ENCODE results near the gene SGCG.

SGCG gene

GRCh38 chr13:23347601-23348000, 166.8 kb downstream of the SGCG start:
- no peak overlapping the region for H3K4me3 ChIP-seq (ENCODE audit: low read depth, low read length)
- DNase-seq (ENCODE audit: low read depth, low spot score): no peak
- in situ Hi-C loops (cut with HindIII; ENCODE audit: low sequenced_read_pairs): no loop called here
- TF ChIP-seq CTCF (IDR thresholded peaks at IDR 0.05; ENCODE audit: low read depth, low read length): no peak

- no peak for TF ChIP-seq CTCF (IDR thresholded peaks at IDR 0.05; ENCODE audit: low read depth, low read length)
- DNase-seq (ENCODE audit: low read depth, low spot score): no peak
- in situ Hi-C loops (cut with HindIII; ENCODE audit: low sequenced_read_pairs): no loop called here
- no peak overlapping the region for H3K4me3 ChIP-seq (ENCODE audit: low read depth, low read length)
Measured at GRCh38 chr13:23348262-23349127, 167.7 kb downstream of the SGCG start.

GRCh38 chr13:23349161-23349897, 168.6 kb downstream of the SGCG start:
- in situ Hi-C loops (cut with HindIII; ENCODE audit: low sequenced_read_pairs): no loop called here
- no peak overlapping the region for H3K4me3 ChIP-seq (ENCODE audit: low read depth, low read length)
- DNase-seq (ENCODE audit: low read depth, low spot score): no peak
- TF ChIP-seq CTCF (IDR thresholded peaks at IDR 0.05; ENCODE audit: low read depth, low read length): no peak

GRCh38 chr13:23350009-23350408, 169.2 kb downstream of the SGCG start:
- no peak for DNase-seq (ENCODE audit: low read depth, low spot score)

GRCh38 chr13:23352161-23352560, 171.4 kb downstream of the SGCG start:
- no peak for TF ChIP-seq CTCF (IDR thresholded peaks at IDR 0.05; ENCODE audit: low read depth, low read length)
- DNase-seq (ENCODE audit: low read depth, low spot score): no peak
- H3K4me3 ChIP-seq (ENCODE audit: low read depth, low read length): no peak overlapping the region
- in situ Hi-C loops (cut with HindIII; ENCODE audit: low sequenced_read_pairs): no loop called here

More at GRCh38 chr13:23350009-23350408, 169.2 kb downstream of the SGCG start:
- TF ChIP-seq CTCF (IDR thresholded peaks at IDR 0.05; ENCODE audit: low read depth, low read length): no peak
- in situ Hi-C loops (cut with HindIII; ENCODE audit: low sequenced_read_pairs): no loop called here
- H3K4me3 ChIP-seq (ENCODE audit: low read depth, low read length): no peak overlapping the region

- no peak overlapping the region for H3K4me3 ChIP-seq (ENCODE audit: low read depth, low read length)
- no peak for TF ChIP-seq CTCF (IDR thresholded peaks at IDR 0.05; ENCODE audit: low read depth, low read length)
- DNase-seq (ENCODE audit: low read depth, low spot score): no peak
- in situ Hi-C loops (cut with HindIII; ENCODE audit: low sequenced_read_pairs): no loop called here
Measured at GRCh38 chr13:23354520-23354919, 173.7 kb downstream of the SGCG start.

Measured in astrocyte of the spinal cord (primary cell).